ENCODE data around the gene EEF2.

EEF2 gene

GRCh38 chr19:3932931-3933810 lies 52.1 kb downstream of the EEF2 start, which contains the start of gene NMRK2:
Gene NMRK2 (plus strand): TSS chr19:3933069. CDS start chr19:3933672, 603 bp downstream.
- H3K27ac ChIP-seq, result no peak within 1 kb of the TSS
- no peak for TF ChIP-seq ZFX (IDR thresholded peaks at IDR 0.05)
- no peak for TF ChIP-seq CTCF (conservative IDR thresholded peaks at IDR 0.05)

GRCh38 chr19:3931041-3931440 lies 54.2 kb downstream of the EEF2 start:
- TF ChIP-seq CTCF (conservative IDR thresholded peaks at IDR 0.05) (no peak), ZFX (IDR thresholded peaks at IDR 0.05) (no peak)
- H3K27ac ChIP-seq, result no peak overlapping the region
